OCI-LY7 (cell line): Measurements from ENCODE around the gene CHMP4A. TPM values are rescaled to one million over a fixed set of nuclear protein-coding genes. Genes with fewer than 3 reads are reported as not detected.

Source experiments
- BruUV-seq: library from RNA; stranded (reverse); fragments of 400-500 nt; replicated peaks from 2 replicates; lab custom pipeline; 2021; lab: Mats Ljungman, UMichigan
- CTCF ChIA-PET: fragments of 300-600 bp; sonication (Branson Sonifier 250); formaldehyde crosslinking; loops from one replicate; lab custom pipeline; 2022; ENCODE audit warnings: antibody characterized with exemption; ENCODE audit not compliant: unreplicated experiment; lab: Charles Lee
- POLR2A ChIA-PET: fragments of 300-600 bp; sonication (Branson Sonifier 250); formaldehyde crosslinking; loops from one replicate; lab custom pipeline; 2022; ENCODE audit warnings: antibody characterized with exemption; lab: Charles Lee
- DNase-seq: peaks from one replicate; pipeline ENCODE4 v3.0.0-alpha.2; 2015; ENCODE audit warnings: low spot score
- H2AFZ ChIP-seq: fragments of 200-600 bp; sonication (generic), shearing (Covaris generic); 2 replicates; pipeline ENCODE4 v1.6.1; 2014; ENCODE audit warnings: mild to moderate bottlenecking, antibody characterized with exemption, low read length, moderate library complexity
- H3K27ac ChIP-seq: fragments of 200-600 bp; sonication (generic); 2 replicates; pipeline ENCODE4 v1.5.1; 2014; ENCODE audit warnings: mixed run types, low read depth, mild to moderate bottlenecking, moderate library complexity, low read length, inconsistent platforms; ENCODE audit not compliant: poor library complexity, severe bottlenecking
- H3K36me3 ChIP-seq: fragments of 200-600 bp; sonication (generic); 2 replicates; pipeline ENCODE4 v1.6.1; 2014; ENCODE audit warnings: mild to moderate bottlenecking, antibody characterized with exemption, low read length, moderate library complexity, mixed read lengths; ENCODE audit not compliant: insufficient read depth
- H3K4me1 ChIP-seq: fragments of 200-600 bp; sonication (generic); 2 replicates; pipeline ENCODE4 v1.5.1; 2014; ENCODE audit warnings: mild to moderate bottlenecking, low read length; ENCODE audit not compliant: insufficient read depth, poor library complexity, severe bottlenecking
- H3K4me2 ChIP-seq: fragments of 200-600 bp; sonication (generic); 2 replicates; pipeline ENCODE4 v1.6.1; 2014; ENCODE audit warnings: mild to moderate bottlenecking, low read length
- H3K4me3 ChIP-seq: fragments of 200-600 bp; sonication (generic); 2 replicates; pipeline ENCODE4 v1.5.1; 2014; ENCODE audit warnings: mild to moderate bottlenecking, low read depth, low read length; ENCODE audit not compliant: poor library complexity, severe bottlenecking
- H3K79me2 ChIP-seq: fragments of 200-600 bp; sonication (generic); 2 replicates; pipeline ENCODE4 v1.6.1; 2016; ENCODE audit warnings: low read depth, mild to moderate bottlenecking, low read length, moderate library complexity, mixed read lengths; ENCODE audit not compliant: insufficient read depth
- H3K9me2 ChIP-seq: fragments of 200-600 bp; sonication (generic); 2 replicates; pipeline ENCODE4 v1.6.1; 2016; ENCODE audit warnings: mild to moderate bottlenecking, low read length, mixed read lengths; ENCODE audit not compliant: insufficient read depth
- H3K9me3 ChIP-seq: fragments of 200-600 bp; sonication (generic); 2 replicates; pipeline ENCODE4 v1.6.1; 2014; ENCODE audit warnings: mild to moderate bottlenecking, mixed run types, low read length, mixed read lengths
- H4K20me1 ChIP-seq: fragments of 200-600 bp; sonication (generic); 2 replicates; pipeline ENCODE4 v1.6.1; 2014; ENCODE audit warnings: mild to moderate bottlenecking, antibody characterized with exemption, low read length, moderate library complexity, mixed read lengths; ENCODE audit not compliant: insufficient read depth
- CTCF ChIP-seq: fragments of 200-600 bp; sonication (generic); conservative IDR thresholded peaks from 2 replicates; pipeline ENCODE4 v1.5.1; 2014; ENCODE audit warnings: mild to moderate bottlenecking, antibody characterized with exemption, low read length, moderate library complexity, mixed read lengths
- EZH2phosphoT487 ChIP-seq: fragments of 200-600 bp; sonication (generic); IDR thresholded peaks from 2 replicates; pipeline ENCODE4 v1.6.1; 2018; ENCODE audit warnings: low read depth, borderline replicate concordance, mild to moderate bottlenecking, mixed run types, antibody characterized with exemption, low read length, moderate library complexity, mixed read lengths
- intact Hi-C: fragments of 100-400 bp; cut with micrococcal nuclease; formaldehyde crosslinking; loops from one replicate; pipeline ENCODE4 v1.10.0; 2022; ENCODE audit not compliant: unreplicated experiment
- total RNA-seq, 2 experiments: library from RNA; depleted of rRNA in 1 of 2; stranded (reverse); fragments of >200 nt in 1 of 2; shearing (Covaris generic) in 1 of 2; gene quantifications; 2 replicates each; pipeline ENCODE4 v1.2.3, GENCODE V29; 2014 to 2022

CHMP4A gene
- total RNA-seq, 2 experiments from 2014 or later: 48.5 to 72.9 TPM

GRCh38 chr14:24190416-24190815 is 22.9 kb downstream of the CHMP4A start:
- DNase-seq: no peak
- peaks cover 16% of the 10 kb centered on the region; the same call in 1 of the 2 replicates for H3K79me2 ChIP-seq
- H2AFZ ChIP-seq: no peak overlapping the region
- H3K4me3 ChIP-seq: no peak overlapping the region
- peaks cover 29% of the 10 kb centered on the region for H3K4me1 ChIP-seq
- POLR2A ChIA-PET: interaction anchor here (1.5 kb wide), 1 partner anchor 29 kb away, joined by 5 read pairs; the partner anchor contains the start of gene IRF9
- CTCF ChIA-PET: no interaction called here
- no peak overlapping the region for H3K4me2 ChIP-seq
- no peaks in the 10 kb centered on the region for H3K9me3 ChIP-seq
- H4K20me1 ChIP-seq: no peaks in the 10 kb centered on the region
- H3K9me2 ChIP-seq: no peaks in the 10 kb centered on the region
- intact Hi-C loops: no loop called here
- TF ChIP-seq CTCF: no peak
- TF ChIP-seq EZH2phosphoT487: no peak
- BruUV-seq: no TSS peak
- peaks cover 45% of the 10 kb centered on the region for H3K36me3 ChIP-seq
- no peak overlapping the region for H3K27ac ChIP-seq

GRCh38 chr14:24189460-24189859 is 23.8 kb downstream of the CHMP4A start:
- H3K4me1 ChIP-seq: peaks cover 22% of the 10 kb centered on the region
- peak overlapping the region; percentile 85 for H3K4me3 ChIP-seq
- peak overlapping the region; percentile 26 for H3K27ac ChIP-seq
- no peaks in the 10 kb centered on the region for H3K9me2 ChIP-seq
- no TSS peak for BruUV-seq
- H3K36me3 ChIP-seq: peaks cover 55% of the 10 kb centered on the region
- DNase-seq: no peak
- H3K4me2 ChIP-seq: peak overlapping the region; percentile 93
- intact Hi-C loops: loop anchor here (2.0 kb wide), 3 partner anchors 29 to 53 kb away; partner anchors contain the start of genes EMC9, IRF9 and TINF2
- peaks cover 13% of the 10 kb centered on the region; the same call in 1 of the 2 replicates for H3K79me2 ChIP-seq
- ChIA-PET CTCF (no interaction called here), POLR2A (interaction anchor here (1.5 kb wide), 1 partner anchor 28 kb away, joined by 5 read pairs; the partner anchor contains the start of gene IRF9)
- no peak for TF ChIP-seq CTCF
- no peak for TF ChIP-seq EZH2phosphoT487
- peak overlapping the region; percentile 19; the same call in 1 of the 2 replicates for H2AFZ ChIP-seq
- no peaks in the 10 kb centered on the region for H3K9me3 ChIP-seq
- H4K20me1 ChIP-seq: no peaks in the 10 kb centered on the region

GRCh38 chr14:24189059-24189375 is 24.3 kb downstream of the CHMP4A start:
- intact Hi-C loops: loop anchor here (2.0 kb wide), 3 partner anchors 28 to 54 kb away; partner anchors contain the start of genes EMC9, IRF9 and TINF2
- Histone ChIP-seq H3K4me1 (peaks cover 18% of the 10 kb centered on the region), H3K79me2 (peaks cover 11% of the 10 kb centered on the region; the same call in 1 of the 2 replicates), H3K9me3 (no peaks in the 10 kb centered on the region), H3K27ac (peak overlapping the region; percentile 26), H4K20me1 (no peaks in the 10 kb centered on the region), H3K9me2 (no peaks in the 10 kb centered on the region), H2AFZ (peak overlapping the region; percentile 19; the same call in 1 of the 2 replicates), H3K4me2 (peak overlapping the region; percentile 93), H3K4me3 (peak overlapping the region; percentile 85), H3K36me3 (peaks cover 58% of the 10 kb centered on the region)
- ChIA-PET CTCF (no interaction called here), POLR2A (interaction anchor here (0.6 kb wide), 1 partner anchor 28 kb away, joined by 3 read pairs; the partner anchor contains the start of gene IRF9)
- no peak for DNase-seq
- no peak for TF ChIP-seq EZH2phosphoT487
- no peak for TF ChIP-seq CTCF
- no TSS peak for BruUV-seq
